ENCODE results near the gene SLC6A12. TPM values are rescaled to one million over a fixed set of nuclear protein-coding genes. Genes with fewer than 3 reads are reported as not detected.

SLC6A12 gene
- total RNA-seq, 4 donors from 2014 or later = 0.13 TPM; not detected in 3

DNA sequence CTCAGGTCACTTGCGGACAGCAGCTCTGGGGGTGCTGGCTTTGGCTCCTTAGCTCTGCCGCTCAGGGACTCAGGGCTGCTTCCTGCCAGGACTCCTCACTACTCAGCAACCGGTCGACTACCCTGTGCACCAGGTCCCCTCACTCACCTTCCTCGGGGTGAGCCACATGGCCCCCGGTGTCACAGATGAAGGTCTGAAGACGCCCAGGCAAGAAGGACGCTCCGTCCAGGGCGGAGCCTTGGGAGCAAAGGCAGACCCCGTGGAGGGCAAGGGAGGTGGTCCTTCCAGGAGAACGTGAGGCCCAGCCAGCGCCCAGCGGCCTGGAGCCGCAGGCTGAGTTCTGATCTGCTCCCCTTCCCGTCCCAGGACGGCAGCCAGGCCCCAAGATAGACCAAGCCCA, 32.0 kb downstream of the SLC6A12 start:
- peaks cover 5 to 21% of the 10 kb centered on the region in 2 donors for H3K4me1 ChIP-seq
- H3K4me3 ChIP-seq = peak overlapping the region in 1 of 4 donors; percentile 27
- no peak for DNase-seq
- in situ Hi-C loops (cut with MboI; ENCODE audit: low sequenced_read_pairs in 4 of 4) (no loop called here), intact Hi-C loops (cut with DNase I; ENCODE audit: low total_unique reads) (no loop called here)
- peak overlapping the region; percentile 49 to 71 (median 58) for H3K27ac ChIP-seq
- no peaks in the 10 kb centered on the region for H3K36me3 ChIP-seq
- TF ChIP-seq, protein P1, sequence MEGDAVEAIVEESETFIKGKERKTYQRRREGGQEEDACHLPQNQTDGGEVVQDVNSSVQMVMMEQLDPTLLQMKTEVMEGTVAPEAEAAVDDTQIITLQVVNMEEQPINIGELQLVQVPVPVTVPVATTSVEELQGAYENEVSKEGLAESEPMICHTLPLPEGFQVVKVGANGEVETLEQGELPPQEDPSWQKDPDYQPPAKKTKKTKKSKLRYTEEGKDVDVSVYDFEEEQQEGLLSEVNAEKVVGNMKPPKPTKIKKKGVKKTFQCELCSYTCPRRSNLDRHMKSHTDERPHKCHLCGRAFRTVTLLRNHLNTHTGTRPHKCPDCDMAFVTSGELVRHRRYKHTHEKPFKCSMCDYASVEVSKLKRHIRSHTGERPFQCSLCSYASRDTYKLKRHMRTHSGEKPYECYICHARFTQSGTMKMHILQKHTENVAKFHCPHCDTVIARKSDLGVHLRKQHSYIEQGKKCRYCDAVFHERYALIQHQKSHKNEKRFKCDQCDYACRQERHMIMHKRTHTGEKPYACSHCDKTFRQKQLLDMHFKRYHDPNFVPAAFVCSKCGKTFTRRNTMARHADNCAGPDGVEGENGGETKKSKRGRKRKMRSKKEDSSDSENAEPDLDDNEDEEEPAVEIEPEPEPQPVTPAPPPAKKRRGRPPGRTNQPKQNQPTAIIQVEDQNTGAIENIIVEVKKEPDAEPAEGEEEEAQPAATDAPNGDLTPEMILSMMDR (IDR thresholded peaks at IDR 0.05 in 4 of 5, conservative IDR thresholded peaks at IDR 0.05 in 1 of 5) = no peak
- no peak for TF ChIP-seq POLR2A (IDR thresholded peaks at IDR 0.05)
- peaks cover 0 to 4% (median 0%) of the 10 kb centered on the region in 3 donors for H3K27me3 ChIP-seq
- ATAC-seq = no peak
- H3K9me3 ChIP-seq = no peaks in the 10 kb centered on the region

DNA sequence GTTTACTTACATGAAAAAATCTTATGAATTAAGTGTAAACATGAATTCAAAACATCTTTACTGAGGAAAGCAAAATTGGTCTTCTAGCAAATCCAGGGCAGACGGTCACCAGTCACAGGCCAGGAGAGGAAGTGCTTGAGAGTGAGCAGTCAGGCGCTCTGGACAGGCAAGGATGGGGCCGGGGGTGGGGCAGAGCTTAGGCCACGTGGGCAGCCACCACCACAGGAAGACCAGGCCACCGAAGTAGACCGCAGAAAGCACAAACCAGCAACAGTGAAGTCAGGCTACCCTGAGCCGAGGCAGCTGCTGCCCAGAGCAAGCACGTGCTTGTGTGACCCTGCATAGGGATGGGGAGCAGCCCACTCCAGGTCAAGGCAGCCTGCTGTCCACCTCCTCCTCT, 33.5 kb downstream of the SLC6A12 start:
- DNase-seq (peak; percentile 15 to 35), ATAC-seq (peak in 1 of 2 donors; percentile 42)
- H3K4me3 ChIP-seq = no peak overlapping the region
- peaks cover 15 to 36% of the 10 kb centered on the region in 2 donors for H3K4me1 ChIP-seq
- intact Hi-C loops (cut with DNase I; ENCODE audit: low total_unique reads) = no loop called here
- H3K27ac ChIP-seq = peak overlapping the region; percentile 60 to 71 (median 66)
- no peaks in the 10 kb centered on the region for H3K36me3 ChIP-seq
- no peak for TF ChIP-seq POLR2A (IDR thresholded peaks at IDR 0.05)
- TF ChIP-seq, protein P1 (IDR thresholded peaks at IDR 0.05 in 4 of 5, conservative IDR thresholded peaks at IDR 0.05 in 1 of 5) = no peak
- H3K9me3 ChIP-seq = no peaks in the 10 kb centered on the region
- peaks cover 0 to 4% (median 0%) of the 10 kb centered on the region in 3 donors for H3K27me3 ChIP-seq
- in situ Hi-C loops (cut with MboI; ENCODE audit: low sequenced_read_pairs in 4 of 4) = no loop called here

DNA sequence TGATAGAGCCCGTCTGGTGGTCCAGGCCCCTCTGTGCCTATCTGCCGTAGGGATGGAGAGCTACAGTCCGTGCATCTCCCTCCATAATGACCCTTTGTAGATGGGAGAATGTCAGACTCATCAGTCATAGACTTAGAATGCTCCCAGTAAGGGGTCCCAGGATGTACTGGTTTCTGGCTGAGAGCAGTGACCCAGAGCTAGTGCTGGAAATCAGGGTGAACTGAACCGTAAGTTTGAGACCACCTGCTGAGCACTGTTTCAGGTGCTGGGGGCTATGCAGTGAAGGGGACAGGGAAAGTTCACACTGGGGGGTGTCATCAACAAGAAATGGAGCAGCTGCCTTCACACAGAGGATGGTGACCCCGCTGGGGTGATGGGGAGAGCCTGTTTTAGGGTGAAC, 34.1 kb downstream of the SLC6A12 start:
- no peak overlapping the region for H3K4me3 ChIP-seq
- H3K27ac ChIP-seq = peak overlapping the region; percentile 60 to 71 (median 66)
- H3K27me3 ChIP-seq = peaks cover 0 to 4% (median 0%) of the 10 kb centered on the region in 3 donors
- ATAC-seq (no peak), DNase-seq (no peak)
- TF ChIP-seq POLR2A (IDR thresholded peaks at IDR 0.05) = no peak
- TF ChIP-seq, protein P1 (IDR thresholded peaks at IDR 0.05 in 4 of 5, conservative IDR thresholded peaks at IDR 0.05 in 1 of 5) = no peak
- in situ Hi-C loops (cut with MboI; ENCODE audit: low sequenced_read_pairs in 4 of 4) = no loop called here
- peaks cover 20 to 41% of the 10 kb centered on the region in 2 donors for H3K4me1 ChIP-seq
- H3K9me3 ChIP-seq = no peaks in the 10 kb centered on the region
- no peaks in the 10 kb centered on the region for H3K36me3 ChIP-seq
- intact Hi-C loops (cut with DNase I; ENCODE audit: low total_unique reads) = no loop called here

DNA sequence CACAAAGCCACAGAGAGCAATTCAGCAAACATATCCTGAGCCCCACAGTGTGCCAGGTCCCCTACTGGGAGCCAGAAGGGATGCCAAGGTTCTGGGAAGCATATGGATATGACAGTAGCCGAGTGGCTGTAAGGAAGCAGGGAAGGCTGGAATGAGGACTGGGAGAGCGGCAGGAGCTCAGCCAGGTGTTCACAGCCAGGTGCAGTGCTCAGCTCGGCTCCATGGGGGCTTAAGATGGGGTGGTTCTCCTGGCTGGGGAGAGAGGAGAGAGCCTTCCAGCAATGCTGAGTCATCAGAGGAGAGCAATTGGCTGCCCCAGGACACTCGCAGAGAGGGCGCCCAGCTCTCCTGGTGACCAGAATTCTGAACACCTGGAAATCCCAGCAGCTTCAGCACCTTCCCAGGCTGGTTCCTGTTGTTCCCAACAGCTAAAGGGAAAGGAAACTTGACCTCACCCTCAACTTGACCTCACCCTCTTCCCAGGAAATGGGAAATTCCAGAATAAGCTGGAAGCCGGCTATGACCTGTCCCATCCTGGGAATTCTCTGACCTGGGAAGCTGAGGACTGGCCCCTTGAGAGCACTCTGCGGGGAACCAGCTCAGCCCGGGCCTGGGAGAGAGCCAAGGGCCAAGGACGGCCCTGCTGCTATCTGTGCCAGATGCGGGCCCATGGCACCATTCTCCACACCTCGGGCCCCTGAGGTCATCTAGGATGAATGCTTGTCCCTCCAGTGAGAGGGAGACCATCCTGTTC, 34.6 kb downstream of the SLC6A12 start:
- in situ Hi-C loops (cut with MboI; ENCODE audit: low sequenced_read_pairs in 4 of 4) (no loop called here), intact Hi-C loops (cut with DNase I; ENCODE audit: low total_unique reads) (no loop called here)
- peak overlapping the region; percentile 60 to 71 (median 66) for H3K27ac ChIP-seq
- H3K27me3 ChIP-seq = peaks cover 0 to 4% (median 0%) of the 10 kb centered on the region in 3 donors
- H3K4me3 ChIP-seq = no peak overlapping the region
- ATAC-seq = no peak
- TF ChIP-seq, protein P1 (IDR thresholded peaks at IDR 0.05 in 4 of 5, conservative IDR thresholded peaks at IDR 0.05 in 1 of 5) = no peak
- TF ChIP-seq POLR2A (IDR thresholded peaks at IDR 0.05) = no peak
- no peaks in the 10 kb centered on the region for H3K9me3 ChIP-seq
- H3K4me1 ChIP-seq = peaks cover 26 to 41% of the 10 kb centered on the region in 2 donors
- DNase-seq = no peak
- no peaks in the 10 kb centered on the region for H3K36me3 ChIP-seq

All from gastrocnemius medialis (tissue), 4 donors.